HG03025 (cell line): ENCODE measurements around the gene CATSPERD.

Experiments used
- ATAC-seq: cut with Tn5 transposase; IDR thresholded peaks from one replicate; pipeline ENCODE4 v1.9.1; 2021; ENCODE audit warnings: mild to moderate bottlenecking, moderate library complexity; ENCODE audit not compliant: unreplicated experiment, low FRiP score

The CATSPERD gene

GRCh38 chr19:5803752-5804515 lies 83.5 kb downstream of the CATSPERD start:
- ATAC-seq = no peak

GRCh38 chr19:5804516-5805461 lies 84.4 kb downstream of the CATSPERD start, which contains the start of gene NRTN:
NRTN (plus strand) TSS chr19:5805067; CDS start chr19:5824166, 19,099 bp downstream.
- ATAC-seq = no peak

- ATAC-seq = no peak
These were observed 85.2 kb downstream of the CATSPERD start for GRCh38 chr19:5805462-5806132.

GRCh38 chr19:5806133-5806489 lies 85.7 kb downstream of the CATSPERD start:
- no peak for ATAC-seq

- ATAC-seq = no peak
These were observed 86.5 kb downstream of the CATSPERD start for GRCh38 chr19:5806905-5807304.

- ATAC-seq = no peak
These were observed 87.8 kb downstream of the CATSPERD start for GRCh38 chr19:5808120-5808816.

GRCh38 chr19:5809053-5809452 lies 88.6 kb downstream of the CATSPERD start:
- no peak for ATAC-seq

- no peak for ATAC-seq
These were observed 89.0 kb downstream of the CATSPERD start for GRCh38 chr19:5809469-5809868.

- ATAC-seq = no peak
These were observed 90.7 kb downstream of the CATSPERD start for GRCh38 chr19:5811117-5811516.

- no peak for ATAC-seq
These were observed 93.8 kb downstream of the CATSPERD start for GRCh38 chr19:5814123-5814851.

- ATAC-seq = no peak
These were observed 94.4 kb downstream of the CATSPERD start for GRCh38 chr19:5814852-5815246.

- no peak for ATAC-seq
These were observed 96.8 kb downstream of the CATSPERD start for GRCh38 chr19:5817218-5817617.

GRCh38 chr19:5818594-5818993 lies 98.2 kb downstream of the CATSPERD start:
- no peak for ATAC-seq

GRCh38 chr19:5820785-5821184 lies 100.3 kb downstream of the CATSPERD start:
- no peak for ATAC-seq

GRCh38 chr19:5821521-5822180 lies 101.2 kb downstream of the CATSPERD start:
- ATAC-seq = no peak

GRCh38 chr19:5822181-5822844 lies 101.9 kb downstream of the CATSPERD start:
- no peak for ATAC-seq

GRCh38 chr19:5823579-5824281 lies 103.3 kb downstream of the CATSPERD start:
- ATAC-seq = no peak

GRCh38 chr19:5824751-5825150 lies 104.3 kb downstream of the CATSPERD start:
- no peak for ATAC-seq
